Upper lobe of right lung (tissue), 1 donor: ENCODE results near the gene DNAH8. TPM values are rescaled to one million over a fixed set of nuclear protein-coding genes. Genes with fewer than 3 reads are reported as not detected.

Experiments used
- ATAC-seq: fragments of 200-7000 bp; cut with Tn5 transposase; one replicate; pipeline ENCODE4 v1.9.1; 2020; ENCODE audit warnings: mild to moderate bottlenecking, moderate library complexity
- DNase-seq: peaks from one replicate; pipeline ENCODE4 v3.0.0-alpha.2; 2020
- H3K27ac ChIP-seq: fragments of 200-600 bp; one replicate; pipeline ENCODE4 v1.8.0; 2022
- H3K27me3 ChIP-seq: fragments of 200-600 bp; one replicate; pipeline ENCODE4 v1.8.0; 2022; ENCODE audit warnings: mild to moderate bottlenecking
- H3K36me3 ChIP-seq: fragments of 200-600 bp; one replicate; pipeline ENCODE4 v1.8.0; 2022
- H3K4me1 ChIP-seq: fragments of 200-600 bp; one replicate; pipeline ENCODE4 v1.8.0; 2022
- H3K4me3 ChIP-seq: fragments of 200-600 bp; one replicate; pipeline ENCODE4 v1.8.0; 2022; ENCODE audit warnings: mild to moderate bottlenecking
- H3K9me3 ChIP-seq: fragments of 200-600 bp; one replicate; pipeline ENCODE4 v1.8.0; 2022
- intact Hi-C: fragments of 100-400 bp; cut with DNase I; formaldehyde crosslinking; loops from one replicate; pipeline ENCODE4 v1.11.0; 2022
- total RNA-seq: library from RNA; stranded (reverse); fragmentation: NEBNext Ultra II Directional; extraction: Animal tissue kit (Norgen Biotek cat#: 25700); gene quantifications from one replicate; pipeline ENCODE4 v1.2.1, GENCODE V29; 2021
- TF ChIP-seq, protein P1 (sequence below): fragments of 200-600 bp; IDR thresholded peaks from one replicate; pipeline ENCODE4 v1.8.0; 2022; ENCODE audit warnings: antibody characterized with exemption
- donor health status: DM: no; HTN: yes; CAD: no; lungs with severe emphysema.

Gene DNAH8
- total RNA-seq, 1 donor from 2014 or later: 0.17 TPM

GRCh38 chr6:38750968-38751615 lies 36.0 kb downstream of the DNAH8 start:
- Histone ChIP-seq H3K4me1 (no peaks in the 10 kb centered on the region), H3K27me3 (no peaks in the 10 kb centered on the region), H3K27ac (no peak overlapping the region), H3K9me3 (no peaks in the 10 kb centered on the region), H3K4me3 (no peak overlapping the region), H3K36me3 (no peaks in the 10 kb centered on the region)
- intact Hi-C loops: no loop called here
- TF ChIP-seq, protein P1, sequence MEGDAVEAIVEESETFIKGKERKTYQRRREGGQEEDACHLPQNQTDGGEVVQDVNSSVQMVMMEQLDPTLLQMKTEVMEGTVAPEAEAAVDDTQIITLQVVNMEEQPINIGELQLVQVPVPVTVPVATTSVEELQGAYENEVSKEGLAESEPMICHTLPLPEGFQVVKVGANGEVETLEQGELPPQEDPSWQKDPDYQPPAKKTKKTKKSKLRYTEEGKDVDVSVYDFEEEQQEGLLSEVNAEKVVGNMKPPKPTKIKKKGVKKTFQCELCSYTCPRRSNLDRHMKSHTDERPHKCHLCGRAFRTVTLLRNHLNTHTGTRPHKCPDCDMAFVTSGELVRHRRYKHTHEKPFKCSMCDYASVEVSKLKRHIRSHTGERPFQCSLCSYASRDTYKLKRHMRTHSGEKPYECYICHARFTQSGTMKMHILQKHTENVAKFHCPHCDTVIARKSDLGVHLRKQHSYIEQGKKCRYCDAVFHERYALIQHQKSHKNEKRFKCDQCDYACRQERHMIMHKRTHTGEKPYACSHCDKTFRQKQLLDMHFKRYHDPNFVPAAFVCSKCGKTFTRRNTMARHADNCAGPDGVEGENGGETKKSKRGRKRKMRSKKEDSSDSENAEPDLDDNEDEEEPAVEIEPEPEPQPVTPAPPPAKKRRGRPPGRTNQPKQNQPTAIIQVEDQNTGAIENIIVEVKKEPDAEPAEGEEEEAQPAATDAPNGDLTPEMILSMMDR: no peak
- ATAC-seq (no peak), DNase-seq (no peak)

GRCh38 chr6:38753707-38754106 lies 38.6 kb downstream of the DNAH8 start:
- intact Hi-C loops: no loop called here
- Histone ChIP-seq H3K4me3 (no peak overlapping the region), H3K27ac (no peak overlapping the region), H3K9me3 (no peaks in the 10 kb centered on the region), H3K27me3 (no peaks in the 10 kb centered on the region), H3K4me1 (no peaks in the 10 kb centered on the region), H3K36me3 (no peaks in the 10 kb centered on the region)
- TF ChIP-seq, protein P1: no peak
- DNase-seq (no peak), ATAC-seq (no peak)

DNA sequence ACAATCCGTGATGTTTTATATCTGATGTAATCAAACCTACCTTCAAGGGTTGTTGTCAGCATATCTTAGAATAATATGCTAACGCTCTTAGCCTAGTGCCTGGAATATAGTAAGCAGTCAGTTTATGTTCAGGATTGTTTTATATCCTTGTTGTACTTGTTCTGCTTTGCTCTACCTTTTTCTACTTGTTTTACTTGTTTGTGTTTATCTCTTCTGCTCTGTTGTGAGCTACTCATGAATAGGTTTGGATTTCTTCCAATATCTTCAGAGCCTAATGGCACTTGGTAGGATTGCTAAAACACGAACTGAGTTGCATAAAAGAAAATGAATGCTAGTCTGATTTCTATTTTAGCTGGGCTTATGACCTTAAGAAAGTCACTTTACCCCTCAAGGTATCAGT lies 40.1 kb downstream of the DNAH8 start:
- intact Hi-C loops: no loop called here
- DNase-seq: no peak
- TF ChIP-seq, protein P1: no peak
- no peaks in the 10 kb centered on the region for H3K27me3 ChIP-seq
- H3K36me3 ChIP-seq: no peaks in the 10 kb centered on the region
- no peaks in the 10 kb centered on the region for H3K9me3 ChIP-seq
- no peaks in the 10 kb centered on the region for H3K4me1 ChIP-seq
- H3K27ac ChIP-seq: no peak overlapping the region
- ATAC-seq: peak; percentile 52
- H3K4me3 ChIP-seq: no peak overlapping the region

DNA sequence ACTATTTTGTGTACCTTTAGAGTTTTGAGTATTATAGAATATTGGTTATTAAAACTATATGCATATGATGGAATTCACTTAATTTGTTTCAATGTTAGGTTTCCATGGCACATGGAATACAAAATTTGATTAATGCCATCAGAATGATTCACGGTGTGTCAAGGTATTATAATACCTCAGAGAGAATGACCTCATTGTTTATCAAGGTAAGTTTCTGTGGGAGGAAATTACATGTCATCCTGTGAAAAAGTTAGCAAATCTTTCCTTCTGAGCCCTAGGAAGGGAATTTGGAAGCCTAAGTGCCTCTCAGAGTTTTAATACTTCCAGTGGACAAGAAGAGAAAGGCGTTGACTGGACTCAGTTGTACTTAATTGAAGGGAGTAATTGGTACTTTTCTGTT lies 40.8 kb downstream of the DNAH8 start:
- ATAC-seq (no peak), DNase-seq (no peak)
- TF ChIP-seq, protein P1: no peak
- no peaks in the 10 kb centered on the region for H3K36me3 ChIP-seq
- no peaks in the 10 kb centered on the region for H3K9me3 ChIP-seq
- H3K27me3 ChIP-seq: no peaks in the 10 kb centered on the region
- H3K27ac ChIP-seq: no peak overlapping the region
- H3K4me3 ChIP-seq: no peak overlapping the region
- intact Hi-C loops: no loop called here
- no peaks in the 10 kb centered on the region for H3K4me1 ChIP-seq

DNA sequence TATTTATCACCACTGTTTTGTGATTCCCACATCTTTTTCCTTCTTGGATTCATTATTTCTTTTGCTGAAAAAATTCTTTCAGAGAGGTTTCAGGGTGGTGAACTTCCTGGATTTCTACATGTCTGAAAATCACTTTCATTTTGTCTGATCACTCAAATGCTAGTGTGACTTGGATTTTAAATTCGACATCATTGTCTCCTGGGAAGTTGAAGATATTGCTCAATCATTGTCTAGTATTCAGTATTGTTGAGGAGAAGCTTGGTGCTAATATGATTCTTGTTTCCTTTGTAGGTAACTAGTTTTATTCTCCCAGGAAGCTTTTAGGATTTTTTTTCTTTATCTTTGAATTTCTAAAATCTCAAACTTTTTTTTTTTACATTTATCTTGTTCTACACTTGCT lies 45.0 kb downstream of the DNAH8 start:
- no peak for DNase-seq
- intact Hi-C loops: no loop called here
- no peak for ATAC-seq

More for the DNA sequence above, 45.0 kb downstream of the DNAH8 start:
- H3K4me3 ChIP-seq: no peak overlapping the region
- H3K27me3 ChIP-seq: no peaks in the 10 kb centered on the region
- no peaks in the 10 kb centered on the region for H3K9me3 ChIP-seq
- TF ChIP-seq, protein P1: no peak
- no peaks in the 10 kb centered on the region for H3K36me3 ChIP-seq
- H3K4me1 ChIP-seq: no peaks in the 10 kb centered on the region
- no peak overlapping the region for H3K27ac ChIP-seq
